ENCODE measurements around the gene CRTC3. TPM values are rescaled to one million over a fixed set of nuclear protein-coding genes. Genes with fewer than 3 reads are reported as not detected.

CRTC3 gene
- total and polyA plus RNA-seq, 2 of the 4 experiments (the other 2 are of a cell fraction) = 4.7 to 14.8 TPM

DNA sequence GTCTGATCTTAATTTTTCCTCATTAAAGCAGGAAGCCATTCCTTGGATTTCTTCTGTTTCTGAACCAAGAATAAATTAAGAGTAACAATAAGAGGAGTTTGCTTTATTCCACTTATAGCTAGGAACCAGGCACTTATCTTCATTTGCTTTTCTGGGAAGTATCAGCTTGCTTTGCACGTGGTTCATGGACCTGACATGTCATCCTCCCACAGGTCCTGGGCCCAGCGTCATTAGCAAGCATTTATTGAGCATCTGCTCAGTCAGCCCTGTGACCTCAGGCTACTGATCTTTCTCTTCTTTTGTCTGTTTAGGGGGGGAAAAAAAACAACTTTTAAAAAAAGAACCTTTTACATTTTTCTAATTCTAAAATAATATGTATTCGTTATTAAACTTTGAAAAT, 34.7 kb upstream of the CRTC3 start:
- Histone ChIP-seq H3K27ac (ENCODE audit: insufficient read depth, low read length) (no peak overlapping the region), H2BK5ac (ENCODE audit: low read depth, low read length, poor library complexity, severe bottlenecking) (no peak overlapping the region), H2AFZ (replicated peaks; ENCODE audit: low read length, poor library complexity) (no peak overlapping the region), H4K8ac (ENCODE audit: low read depth in 2 of 2, low read length in 2 of 2) (no peak overlapping the region), H3K9me3 (ENCODE audit: control insufficient read depth, insufficient read depth, low read length) (no peaks in the 10 kb centered on the region), H3K9ac (ENCODE audit: low read depth, low read length) (no peak overlapping the region), H3K27me3 (ENCODE audit: control insufficient read depth, insufficient read depth, low read length) (no peaks in the 10 kb centered on the region), H3K4me1 (ENCODE audit: control insufficient read depth, insufficient read depth, low read length) (no peaks in the 10 kb centered on the region), H3K79me1 (ENCODE audit: low read depth in 1 of 2, low read length in 2 of 2) (peaks cover 10 to 11% of the 10 kb centered on the region in 2 experiments; a peak in 3 of 4 replicates), H4K5ac (ENCODE audit: low read depth, low read length) (no peak overlapping the region), H3K4me2 (ENCODE audit: low read depth, low read length) (no peak overlapping the region), H2AK5ac (ENCODE audit: low read depth, low read length) (no peak overlapping the region), H2BK20ac (ENCODE audit: low read depth, low read length) (no peak overlapping the region), H2BK120ac (ENCODE audit: low read depth, low read length) (no peak overlapping the region), H3K9me1 (ENCODE audit: insufficient read depth, low read length) (peaks cover 3% of the 10 kb centered on the region), H2AK9ac (replicated peaks; ENCODE audit: low read depth, low read length, poor library complexity) (no peak overlapping the region), H3K23ac (ENCODE audit: low read depth, low read length) (no peak overlapping the region), H3K56ac (ENCODE audit: extremely low read depth, insufficient read depth, low read length) (no peak overlapping the region), H3K14ac (replicated peaks; ENCODE audit: low read depth, low read length) (no peak overlapping the region), H4K20me1 (ENCODE audit: insufficient read depth, low read length) (no peaks in the 10 kb centered on the region), H2BK15ac (ENCODE audit: low read depth, low read length) (no peak overlapping the region), H3K18ac (ENCODE audit: low read depth, low read length) (no peak overlapping the region), H3K4ac (ENCODE audit: low read depth, low read length) (no peak overlapping the region), H3K4me3 (ENCODE audit: insufficient read depth, low read depth, low read length) (no peak overlapping the region), H3K36me3 (ENCODE audit: control insufficient read depth, insufficient read depth, low read length) (peaks cover 52% of the 10 kb centered on the region), H4K91ac (ENCODE audit: insufficient read depth, low read depth, low read length) (no peak overlapping the region)
- in situ Hi-C loops (cut with MboI; ENCODE audit: low sequenced_read_pairs) = loop anchor here (10.0 kb wide), 1 partner anchor 390 kb away; the partner anchor contains the start of gene FES
- WGBS, 2 experiments (ENCODE audit: extremely low coverage in 2 of 2, insufficient read length in 1 of 2) = no CpG with 5 or more reads among the region's 3 CpGs
- intact Hi-C loops (cut with micrococcal nuclease) = loop anchor here (5.0 kb wide), 1 partner anchor 197 kb away; no protein-coding TSS in a partner anchor
- TF ChIP-seq POLR2A (IDR thresholded peaks at IDR 0.05; ENCODE audit: low read depth, low read length) = no peak
- no peak for TF ChIP-seq SMC3 (IDR thresholded peaks at IDR 0.05; ENCODE audit: low read depth, low read length)
- no peak for TF ChIP-seq CHD1 (IDR thresholded peaks at IDR 0.05; ENCODE audit: low read depth, low read length)
- TF ChIP-seq NFE2L2 (IDR thresholded peaks at IDR 0.05; ENCODE audit: low read depth, low read length) = no peak
- no peak for TF ChIP-seq RCOR1 (IDR thresholded peaks at IDR 0.05; ENCODE audit: insufficient replicate concordance, low read length)
- no peak for TF ChIP-seq CEBPB (IDR thresholded peaks at IDR 0.05; ENCODE audit: low read depth, low read length)
- TF ChIP-seq, protein P1, sequence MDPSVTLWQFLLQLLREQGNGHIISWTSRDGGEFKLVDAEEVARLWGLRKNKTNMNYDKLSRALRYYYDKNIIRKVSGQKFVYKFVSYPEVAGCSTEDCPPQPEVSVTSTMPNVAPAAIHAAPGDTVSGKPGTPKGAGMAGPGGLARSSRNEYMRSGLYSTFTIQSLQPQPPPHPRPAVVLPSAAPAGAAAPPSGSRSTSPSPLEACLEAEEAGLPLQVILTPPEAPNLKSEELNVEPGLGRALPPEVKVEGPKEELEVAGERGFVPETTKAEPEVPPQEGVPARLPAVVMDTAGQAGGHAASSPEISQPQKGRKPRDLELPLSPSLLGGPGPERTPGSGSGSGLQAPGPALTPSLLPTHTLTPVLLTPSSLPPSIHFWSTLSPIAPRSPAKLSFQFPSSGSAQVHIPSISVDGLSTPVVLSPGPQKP (IDR thresholded peaks at IDR 0.05; ENCODE audit: borderline replicate concordance, low read depth, low read length) = no peak
- no peak for TF ChIP-seq USF2 (IDR thresholded peaks at IDR 0.05; ENCODE audit: low read depth, low read length)
- no peak for TF ChIP-seq MAZ (IDR thresholded peaks at IDR 0.05; ENCODE audit: borderline replicate concordance, low read depth, low read length)
- TF ChIP-seq BHLHE40 (IDR thresholded peaks at IDR 0.05; ENCODE audit: low read depth, low read length) = no peak
- TF ChIP-seq RAD21 (IDR thresholded peaks at IDR 0.05; ENCODE audit: low read length) = no peak
- no peak for TF ChIP-seq RFX5 (IDR thresholded peaks at IDR 0.05; ENCODE audit: low read depth, low read length)
- TF ChIP-seq FOS (IDR thresholded peaks at IDR 0.05; ENCODE audit: low read depth, low read length) = no peak
- TF ChIP-seq MXI1 (IDR thresholded peaks at IDR 0.05; ENCODE audit: borderline replicate concordance, low read depth, low read length) = no peak
- TF ChIP-seq, protein P2, sequence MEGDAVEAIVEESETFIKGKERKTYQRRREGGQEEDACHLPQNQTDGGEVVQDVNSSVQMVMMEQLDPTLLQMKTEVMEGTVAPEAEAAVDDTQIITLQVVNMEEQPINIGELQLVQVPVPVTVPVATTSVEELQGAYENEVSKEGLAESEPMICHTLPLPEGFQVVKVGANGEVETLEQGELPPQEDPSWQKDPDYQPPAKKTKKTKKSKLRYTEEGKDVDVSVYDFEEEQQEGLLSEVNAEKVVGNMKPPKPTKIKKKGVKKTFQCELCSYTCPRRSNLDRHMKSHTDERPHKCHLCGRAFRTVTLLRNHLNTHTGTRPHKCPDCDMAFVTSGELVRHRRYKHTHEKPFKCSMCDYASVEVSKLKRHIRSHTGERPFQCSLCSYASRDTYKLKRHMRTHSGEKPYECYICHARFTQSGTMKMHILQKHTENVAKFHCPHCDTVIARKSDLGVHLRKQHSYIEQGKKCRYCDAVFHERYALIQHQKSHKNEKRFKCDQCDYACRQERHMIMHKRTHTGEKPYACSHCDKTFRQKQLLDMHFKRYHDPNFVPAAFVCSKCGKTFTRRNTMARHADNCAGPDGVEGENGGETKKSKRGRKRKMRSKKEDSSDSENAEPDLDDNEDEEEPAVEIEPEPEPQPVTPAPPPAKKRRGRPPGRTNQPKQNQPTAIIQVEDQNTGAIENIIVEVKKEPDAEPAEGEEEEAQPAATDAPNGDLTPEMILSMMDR (conservative IDR thresholded peaks at IDR 0.05; ENCODE audit: low read depth, low read length) = no peak
- TF ChIP-seq MAFK (IDR thresholded peaks at IDR 0.05; ENCODE audit: low read depth, low read length) = no peak
- no peak for ATAC-seq (ENCODE audit: low read depth)
- ChIA-PET CTCF (interaction anchor here (0.5 kb wide), 1 partner anchor 24 kb away, joined by 4 read pairs; no protein-coding TSS in a partner anchor), POLR2A (ENCODE audit: unreplicated experiment) (no interaction called here)
- dilution Hi-C loops (cut with HindIII; ENCODE audit: low sequenced_read_pairs, unreplicated experiment) = no loop called here
- no TSS peak for BruUV-seq (replicated peaks)
- DNase-seq = no peak
